Cardiac muscle cell (in vitro differentiated cells and primary cell): ENCODE measurements around the gene CHST2. TPM values are rescaled to one million over a fixed set of nuclear protein-coding genes. Genes with fewer than 3 reads are reported as not detected.
"Not testable (repeated sequence)": the region's sequence is repeated elsewhere in the genome, so short reads cannot be mapped to it uniquely, and the experiment has no call there.

Experiments
- DNase-seq, 2 donors: peaks; one replicate each; pipeline versions ENCODE4 v3.0.0 to v3.0.0-alpha.2; 2010 to 2017; ENCODE audit warnings: low read depth in 1 of 2, low spot score in 1 of 2
- H3K27ac ChIP-seq: fragments of 200-600 bp; sonication (generic); 2 replicates; pipeline ENCODE4 v1.5.1; 2016
- H3K27me3 ChIP-seq: fragments of 200-600 bp; sonication (generic); 2 replicates; pipeline ENCODE4 v1.6.0; 2016; ENCODE audit warnings: control low read depth
- H3K36me3 ChIP-seq: fragments of 200-600 bp; sonication (generic); 2 replicates; pipeline ENCODE4 v1.5.1; 2016; ENCODE audit warnings: control low read depth
- H3K4me1 ChIP-seq: fragments of 200-600 bp; sonication (generic); 2 replicates; pipeline ENCODE4 v1.8.1; 2017; ENCODE audit warnings: low read depth, mild to moderate bottlenecking, mixed run types
- H3K4me3 ChIP-seq: fragments of 200-600 bp; sonication (generic); 2 replicates; pipeline ENCODE4 v1.5.1; 2016; ENCODE audit warnings: mild to moderate bottlenecking
- H3K9me3 ChIP-seq: fragments of 200-600 bp; sonication (generic); 2 replicates; pipeline ENCODE4 v1.5.1; 2017; ENCODE audit warnings: low read depth, mild to moderate bottlenecking, control low read depth
- polyA plus RNA-seq: library from polyadenylated mRNA; unstranded; fragments of >200 nt; fragmentation: Nextera tagmentation; extraction: Ambion mirVana; gene quantifications from 2 replicates; pipeline ENCODE4 v1.2.1, GENCODE V29; 2016
- total RNA-seq: library from RNA; depleted of rRNA; stranded (reverse); fragments of >200 nt; gene quantifications from 2 replicates; pipeline ENCODE4 v1.2.3, GENCODE V29; 2016
- TF ChIP-seq, protein P1 (sequence below): IDR thresholded peaks from 2 replicates; pipeline ENCODE4 v1.5.1; 2012; ENCODE audit warnings: low read depth, mild to moderate bottlenecking, low read length

CHST2 gene
- total and polyA plus RNA-seq, 2 experiments from 2014 or later = 8.4 to 23.2 TPM

DNA sequence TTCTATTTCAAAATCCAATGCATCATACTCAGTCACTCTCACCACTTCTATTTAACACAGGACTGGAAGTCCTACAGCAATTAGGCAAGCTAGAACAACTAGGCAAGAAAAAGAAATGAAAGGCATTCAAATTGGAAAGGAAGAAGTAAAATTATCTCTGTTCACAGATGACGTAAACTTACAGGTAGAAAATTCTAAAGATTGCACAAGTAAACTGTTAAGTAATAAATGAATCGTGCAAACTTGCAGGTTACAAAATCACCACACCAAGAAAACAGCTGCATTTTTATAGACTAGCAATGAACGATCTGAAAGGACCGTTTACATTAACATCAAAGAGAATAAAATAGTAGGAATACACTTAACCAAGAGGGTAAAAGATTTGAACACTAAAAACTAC is 36.2 kb downstream of the CHST2 start:
- H3K27ac ChIP-seq = no peak overlapping the region
- no peak overlapping the region for H3K4me3 ChIP-seq
- H3K4me1 ChIP-seq = no peaks in the 10 kb centered on the region
- DNase-seq = no peak
- H3K36me3 ChIP-seq = no peaks in the 10 kb centered on the region
- TF ChIP-seq, protein P1, sequence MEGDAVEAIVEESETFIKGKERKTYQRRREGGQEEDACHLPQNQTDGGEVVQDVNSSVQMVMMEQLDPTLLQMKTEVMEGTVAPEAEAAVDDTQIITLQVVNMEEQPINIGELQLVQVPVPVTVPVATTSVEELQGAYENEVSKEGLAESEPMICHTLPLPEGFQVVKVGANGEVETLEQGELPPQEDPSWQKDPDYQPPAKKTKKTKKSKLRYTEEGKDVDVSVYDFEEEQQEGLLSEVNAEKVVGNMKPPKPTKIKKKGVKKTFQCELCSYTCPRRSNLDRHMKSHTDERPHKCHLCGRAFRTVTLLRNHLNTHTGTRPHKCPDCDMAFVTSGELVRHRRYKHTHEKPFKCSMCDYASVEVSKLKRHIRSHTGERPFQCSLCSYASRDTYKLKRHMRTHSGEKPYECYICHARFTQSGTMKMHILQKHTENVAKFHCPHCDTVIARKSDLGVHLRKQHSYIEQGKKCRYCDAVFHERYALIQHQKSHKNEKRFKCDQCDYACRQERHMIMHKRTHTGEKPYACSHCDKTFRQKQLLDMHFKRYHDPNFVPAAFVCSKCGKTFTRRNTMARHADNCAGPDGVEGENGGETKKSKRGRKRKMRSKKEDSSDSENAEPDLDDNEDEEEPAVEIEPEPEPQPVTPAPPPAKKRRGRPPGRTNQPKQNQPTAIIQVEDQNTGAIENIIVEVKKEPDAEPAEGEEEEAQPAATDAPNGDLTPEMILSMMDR = no peak
- H3K27me3 ChIP-seq = no peaks in the 10 kb centered on the region
- no peaks in the 10 kb centered on the region for H3K9me3 ChIP-seq

DNA sequence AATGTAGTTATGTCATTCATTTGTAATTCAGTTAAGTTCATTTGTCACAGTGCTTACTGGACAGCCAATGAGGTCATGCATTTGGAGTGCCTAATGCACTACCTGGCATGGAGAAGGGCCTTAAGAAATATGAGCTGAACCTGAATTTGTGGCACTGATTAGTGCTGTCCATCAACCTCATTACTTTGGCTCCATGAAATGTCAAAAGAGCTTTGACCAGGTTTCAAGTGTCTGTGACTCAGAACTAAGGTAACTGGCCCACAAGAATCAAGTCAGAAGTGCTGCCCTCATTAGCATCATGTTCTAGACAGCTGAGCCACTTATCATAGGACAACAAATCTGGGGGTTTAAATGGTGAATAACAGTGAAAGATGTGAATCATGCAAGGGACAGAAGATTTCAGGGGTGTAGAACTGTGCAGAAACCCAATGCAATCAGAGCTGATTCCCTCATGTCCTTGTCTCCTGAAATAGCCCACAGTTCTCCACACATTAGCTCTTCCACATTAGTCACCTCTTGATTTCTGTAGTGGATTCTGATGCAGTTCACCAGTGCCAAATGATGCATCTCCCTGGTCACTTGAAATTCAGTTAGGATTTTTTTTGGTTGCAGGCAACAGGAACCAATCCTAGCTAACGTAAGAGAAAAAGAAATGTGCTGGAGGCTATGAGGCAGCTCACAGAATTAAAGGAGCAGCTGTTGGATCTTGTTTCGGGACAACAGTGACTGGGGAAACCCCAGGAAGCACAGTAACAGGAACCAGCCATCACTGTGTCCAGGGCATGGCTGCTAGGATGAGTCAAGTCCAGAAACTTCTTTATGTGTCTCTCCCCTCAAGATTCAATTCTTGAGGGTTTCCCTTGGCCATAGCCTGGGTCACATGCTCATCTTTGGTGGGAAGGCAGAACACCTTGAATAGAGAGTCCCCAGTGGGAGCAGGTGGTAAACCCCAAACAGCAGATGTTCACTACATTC is 38.7 kb downstream of the CHST2 start:
- H3K27ac ChIP-seq = no peak overlapping the region
- H3K4me1 ChIP-seq = no peaks in the 10 kb centered on the region
- H3K4me3 ChIP-seq = no peak overlapping the region
- H3K9me3 ChIP-seq = no peaks in the 10 kb centered on the region
- H3K36me3 ChIP-seq = no peaks in the 10 kb centered on the region
- no peaks in the 10 kb centered on the region for H3K27me3 ChIP-seq
- DNase-seq = peak in 1 of 2 donors; percentile 27
- TF ChIP-seq, protein P1 = no peak

DNA sequence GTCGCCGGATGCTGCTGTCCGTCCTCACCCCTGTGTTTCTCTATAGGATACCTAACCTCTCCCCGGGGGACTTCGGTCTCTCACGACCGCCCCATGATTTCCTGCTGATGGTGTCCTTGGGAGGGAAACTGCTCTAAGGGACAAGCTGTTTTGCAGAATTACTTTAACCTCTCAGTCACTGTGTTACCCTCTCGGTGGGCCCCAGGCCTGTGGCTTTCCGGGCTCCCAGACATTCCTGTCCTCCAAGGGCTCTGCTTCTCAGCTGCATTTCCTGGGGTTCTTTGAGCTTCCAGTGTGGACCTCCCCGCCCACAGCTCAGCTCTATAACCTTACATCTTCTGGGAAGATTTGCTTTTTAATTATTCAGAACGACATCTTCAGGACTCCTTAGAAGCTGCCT is 40.9 kb downstream of the CHST2 start:
- DNase-seq = peak in 1 of 2 donors; percentile 36
- H3K9me3 ChIP-seq = no peaks in the 10 kb centered on the region
- TF ChIP-seq, protein P1 = no peak
- H3K36me3 ChIP-seq = no peaks in the 10 kb centered on the region
- no peaks in the 10 kb centered on the region for H3K27me3 ChIP-seq
- no peak overlapping the region for H3K27ac ChIP-seq
- H3K4me3 ChIP-seq = no peak overlapping the region
- no peaks in the 10 kb centered on the region for H3K4me1 ChIP-seq

- H3K9me3 ChIP-seq = no peaks in the 10 kb centered on the region
- TF ChIP-seq, protein P1 = no peak
- H3K4me3 ChIP-seq = no peak overlapping the region
- no peaks in the 10 kb centered on the region for H3K36me3 ChIP-seq
- H3K4me1 ChIP-seq = no peaks in the 10 kb centered on the region
- no peak overlapping the region for H3K27ac ChIP-seq
- no peak for DNase-seq
- H3K27me3 ChIP-seq = no peaks in the 10 kb centered on the region
Observed at GRCh38 chr3:143163562-143164100, 44.1 kb downstream of the CHST2 start.

- Histone ChIP-seq H3K9me3 (no peaks in the 10 kb centered on the region), H3K27ac (no peak overlapping the region), H3K4me3 (no peak overlapping the region), H3K27me3 (no peaks in the 10 kb centered on the region), H3K4me1 (no peaks in the 10 kb centered on the region), H3K36me3 (no peaks in the 10 kb centered on the region)
- no peak for DNase-seq
- TF ChIP-seq, protein P1 = no peak
Observed at GRCh38 chr3:143165211-143165610, 45.6 kb downstream of the CHST2 start.

GRCh38 chr3:143165612-143166285 is 46.2 kb downstream of the CHST2 start:
- peak in 1 of 2 donors; percentile 69 for DNase-seq
- not testable (repeated sequence) for H3K27ac ChIP-seq, H3K36me3 ChIP-seq

More at GRCh38 chr3:143165612-143166285, 46.2 kb downstream of the CHST2 start:
- H3K27me3 ChIP-seq, H3K9me3 ChIP-seq, H3K4me3 ChIP-seq, H3K4me1 ChIP-seq: not testable (repeated sequence)
